Measurements from ENCODE around the gene KLHL17. TPM values are rescaled to one million over a fixed set of nuclear protein-coding genes. Genes with fewer than 3 reads are reported as not detected.

Gene KLHL17
- total and polyA plus RNA-seq, 9 of the 15 experiments (the other 6 are each of a cell fraction or from before 2014, with no cell fraction given) = 0.14 to 84.8 (median 13.0) TPM

- TF ChIP-seq MGA (IDR thresholded peaks at IDR 0.05) (no peak), ZC3H11A (IDR thresholded peaks at IDR 0.05; ENCODE audit: low read depth, low read length) (no peak), ZNF253 (CRISPR knock-in tag; conservative IDR thresholded peaks at IDR 0.05) (no peak), ZSCAN29 (IDR thresholded peaks at IDR 0.05) (no peak), XRCC5 (IDR thresholded peaks at IDR 0.05; ENCODE audit: low read depth, low read length) (no peak), DIDO1 (tag; IDR thresholded peaks at IDR 0.05; ENCODE audit: low read depth) (no peak), AFF4 (CRISPR knock-in tag; IDR thresholded peaks at IDR 0.05) (no peak), ZNF184 (CRISPR knock-in tag; IDR thresholded peaks at IDR 0.05) (no peak), ZBTB7A (IDR thresholded peaks at IDR 0.05; ENCODE audit: borderline replicate concordance, control insufficient read depth, low read depth, low read length) (peak; percentile 25; the same call in 1 of the 2 replicates), ZNF644 (tag; IDR thresholded peaks at IDR 0.05; ENCODE audit: low read depth) (no peak), ZNF561 (CRISPR knock-in tag; conservative IDR thresholded peaks at IDR 0.05) (no peak), ILK (tag; IDR thresholded peaks at IDR 0.05; ENCODE audit: borderline replicate concordance, low read depth) (no peak)
Measured at GRCh38 chr1:944341-945325, 15.8 kb upstream of the KLHL17 start (continued).
